T-cell (primary cell): ENCODE measurements around the gene APOBEC3A. TPM values are rescaled to one million over a fixed set of nuclear protein-coding genes. Genes with fewer than 3 reads are reported as not detected.

Experiments used
- total RNA-seq, 35 experiments: library from RNA in 6 of 35; stranded (reverse) in 6 of 35; fragments of 120-200 nt in 1 of 35; gene quantifications; one replicate each; pipeline versions ENCODE4 v1.2.1 to v1.2.4 and lab custom pipeline; 2013 to 2026

The APOBEC3A gene
- total RNA-seq, 5 donors from 2014 or later (not counting 1 experiment from before 2014, with no cell fraction given): not detected

Other genes starting within 250 kb of the APOBEC3A start
- gene SUN2, start 201.6 kb upstream of the APOBEC3A start, total RNA-seq: 1,000 to 10,000 TPM in 2 of 5 donors, 100 to 1,000 TPM in 3; 526 to 1,075 (median 979) TPM
- gene DNAL4, start 163.5 kb upstream of the APOBEC3A start, total RNA-seq: 10 to 100 TPM in 2 of 5 donors, 1 to 10 TPM in 3; 5.4 to 13.0 (median 8.8) TPM
- gene NPTXR, start 113.6 kb upstream of the APOBEC3A start, total RNA-seq: 10 to 100 TPM in 2 of 5 donors, 1 to 10 TPM in 3; 4.9 to 13.2 (median 9.1) TPM
- 10 to 100 TPM; 41.2 to 92.0 (median 87.1) TPM for gene CBX6, start 85.4 kb upstream of the APOBEC3A start, total RNA-seq
- 1 to 10 TPM; 1.4 to 2.4 (median 1.9) TPM for gene APOBEC3B, start 24.7 kb downstream of the APOBEC3A start, total RNA-seq
- 10 to 100 TPM; 32.9 to 61.7 (median 52.1) TPM for gene APOBEC3C, start 56.6 kb downstream of the APOBEC3A start, total RNA-seq
- 10 to 100 TPM; 17.1 to 27.2 (median 24.4) TPM for gene APOBEC3D, start 63.5 kb downstream of the APOBEC3A start, total RNA-seq
- 10 to 100 TPM; 14.3 to 29.1 (median 18.5) TPM for gene APOBEC3F, start 83.3 kb downstream of the APOBEC3A start, total RNA-seq
- gene APOBEC3G, start 119.7 kb downstream of the APOBEC3A start, total RNA-seq: 10 to 100 TPM; 29.7 to 71.3 (median 62.7) TPM
- gene APOBEC3H, start 139.6 kb downstream of the APOBEC3A start, total RNA-seq: 1 to 10 TPM; 1.1 to 6.9 (median 6.1) TPM
- gene CBX7, start 195.1 kb downstream of the APOBEC3A start, total RNA-seq: 100 to 1,000 TPM in 3 of 5 donors, 10 to 100 TPM in 2; 67.4 to 160 (median 149) TPM